Kidney epithelial cell (primary cell): Measurements from ENCODE around the gene GOSR2. TPM values are rescaled to one million over a fixed set of nuclear protein-coding genes. Genes with fewer than 3 reads are reported as not detected.

Source experiments
- DNase-seq: peaks from one replicate; pipeline ENCODE4 v3.0.0-alpha.2; 2010; ENCODE audit warnings: low read depth
- H3K27me3 ChIP-seq: 2 replicates; pipeline ENCODE4 v1.6.0; 2011; ENCODE audit warnings: low read length; ENCODE audit not compliant: control insufficient read depth, insufficient read depth
- H3K36me3 ChIP-seq: 2 replicates; pipeline ENCODE4 v1.5.1; 2011; ENCODE audit warnings: low read length; ENCODE audit not compliant: control insufficient read depth, insufficient read depth
- H3K4me3 ChIP-seq: 2 replicates; pipeline ENCODE4 v1.5.1; 2011; ENCODE audit warnings: low read depth, mild to moderate bottlenecking, control low read depth, low read length
- total RNA-seq: library from RNA; depleted of rRNA; stranded (reverse); fragments of >200 nt; gene quantifications from 2 replicates; pipeline ENCODE4 v1.2.3, GENCODE V29; 2015
- TF ChIP-seq, protein P1 (sequence below): IDR thresholded peaks from 2 replicates; pipeline ENCODE4 v1.5.1; 2011; ENCODE audit warnings: mild to moderate bottlenecking, moderate library complexity, low read length, control low read depth, inconsistent platforms; ENCODE audit not compliant: insufficient read depth, poor library complexity, severe bottlenecking

GOSR2 gene
- total RNA-seq, 1 donor from 2014 or later = 37.4 TPM

DNA sequence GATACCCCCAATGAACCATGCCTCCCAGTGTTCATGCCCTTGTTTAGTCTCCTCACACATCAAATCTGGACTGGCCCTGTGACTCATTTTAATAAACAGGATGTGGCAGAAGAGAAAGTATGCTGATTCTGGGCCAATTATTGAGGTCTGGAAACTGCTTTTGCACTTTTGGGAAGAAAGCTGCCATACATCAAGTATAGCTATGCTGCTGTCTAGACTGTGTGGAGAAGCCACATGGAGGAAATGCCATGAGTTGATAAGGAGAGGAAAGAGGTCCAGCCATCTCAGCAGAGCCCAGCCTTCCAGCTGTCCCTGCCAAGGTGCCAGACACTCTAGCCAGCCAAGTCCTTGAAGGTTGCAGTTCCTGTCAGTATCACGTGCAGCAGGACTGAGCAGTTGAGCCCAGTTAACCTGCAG lies 39.4 kb downstream of the GOSR2 start:
- peaks cover 12% of the 10 kb centered on the region for H3K27me3 ChIP-seq
- no peaks in the 10 kb centered on the region for H3K36me3 ChIP-seq
- TF ChIP-seq, protein P1, sequence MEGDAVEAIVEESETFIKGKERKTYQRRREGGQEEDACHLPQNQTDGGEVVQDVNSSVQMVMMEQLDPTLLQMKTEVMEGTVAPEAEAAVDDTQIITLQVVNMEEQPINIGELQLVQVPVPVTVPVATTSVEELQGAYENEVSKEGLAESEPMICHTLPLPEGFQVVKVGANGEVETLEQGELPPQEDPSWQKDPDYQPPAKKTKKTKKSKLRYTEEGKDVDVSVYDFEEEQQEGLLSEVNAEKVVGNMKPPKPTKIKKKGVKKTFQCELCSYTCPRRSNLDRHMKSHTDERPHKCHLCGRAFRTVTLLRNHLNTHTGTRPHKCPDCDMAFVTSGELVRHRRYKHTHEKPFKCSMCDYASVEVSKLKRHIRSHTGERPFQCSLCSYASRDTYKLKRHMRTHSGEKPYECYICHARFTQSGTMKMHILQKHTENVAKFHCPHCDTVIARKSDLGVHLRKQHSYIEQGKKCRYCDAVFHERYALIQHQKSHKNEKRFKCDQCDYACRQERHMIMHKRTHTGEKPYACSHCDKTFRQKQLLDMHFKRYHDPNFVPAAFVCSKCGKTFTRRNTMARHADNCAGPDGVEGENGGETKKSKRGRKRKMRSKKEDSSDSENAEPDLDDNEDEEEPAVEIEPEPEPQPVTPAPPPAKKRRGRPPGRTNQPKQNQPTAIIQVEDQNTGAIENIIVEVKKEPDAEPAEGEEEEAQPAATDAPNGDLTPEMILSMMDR = no peak
- H3K4me3 ChIP-seq = no peak overlapping the region
- no peak for DNase-seq

DNA sequence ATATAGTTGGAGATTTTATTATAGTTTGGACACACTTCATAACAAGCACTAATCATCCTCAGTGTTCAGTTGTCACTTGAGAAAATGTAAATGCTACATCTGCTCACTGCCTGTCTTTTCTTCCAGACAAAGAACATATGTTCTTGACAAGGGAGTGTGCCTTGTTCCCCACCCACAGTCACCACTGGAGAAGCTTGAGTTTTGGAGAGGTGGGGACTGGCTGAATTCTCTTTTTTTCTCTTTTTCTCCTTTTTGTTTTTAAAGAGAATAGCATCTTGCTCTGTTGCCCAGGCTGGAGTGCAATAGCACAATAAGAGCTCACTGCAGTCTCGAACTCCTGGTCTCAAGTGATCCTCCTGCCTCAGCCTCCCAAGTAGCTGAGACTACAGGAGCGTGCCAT lies 40.6 kb downstream of the GOSR2 start:
- no peak overlapping the region for H3K4me3 ChIP-seq
- H3K27me3 ChIP-seq = peaks cover 13% of the 10 kb centered on the region
- H3K36me3 ChIP-seq = no peaks in the 10 kb centered on the region
- TF ChIP-seq, protein P1 = no peak
- no peak for DNase-seq

DNA sequence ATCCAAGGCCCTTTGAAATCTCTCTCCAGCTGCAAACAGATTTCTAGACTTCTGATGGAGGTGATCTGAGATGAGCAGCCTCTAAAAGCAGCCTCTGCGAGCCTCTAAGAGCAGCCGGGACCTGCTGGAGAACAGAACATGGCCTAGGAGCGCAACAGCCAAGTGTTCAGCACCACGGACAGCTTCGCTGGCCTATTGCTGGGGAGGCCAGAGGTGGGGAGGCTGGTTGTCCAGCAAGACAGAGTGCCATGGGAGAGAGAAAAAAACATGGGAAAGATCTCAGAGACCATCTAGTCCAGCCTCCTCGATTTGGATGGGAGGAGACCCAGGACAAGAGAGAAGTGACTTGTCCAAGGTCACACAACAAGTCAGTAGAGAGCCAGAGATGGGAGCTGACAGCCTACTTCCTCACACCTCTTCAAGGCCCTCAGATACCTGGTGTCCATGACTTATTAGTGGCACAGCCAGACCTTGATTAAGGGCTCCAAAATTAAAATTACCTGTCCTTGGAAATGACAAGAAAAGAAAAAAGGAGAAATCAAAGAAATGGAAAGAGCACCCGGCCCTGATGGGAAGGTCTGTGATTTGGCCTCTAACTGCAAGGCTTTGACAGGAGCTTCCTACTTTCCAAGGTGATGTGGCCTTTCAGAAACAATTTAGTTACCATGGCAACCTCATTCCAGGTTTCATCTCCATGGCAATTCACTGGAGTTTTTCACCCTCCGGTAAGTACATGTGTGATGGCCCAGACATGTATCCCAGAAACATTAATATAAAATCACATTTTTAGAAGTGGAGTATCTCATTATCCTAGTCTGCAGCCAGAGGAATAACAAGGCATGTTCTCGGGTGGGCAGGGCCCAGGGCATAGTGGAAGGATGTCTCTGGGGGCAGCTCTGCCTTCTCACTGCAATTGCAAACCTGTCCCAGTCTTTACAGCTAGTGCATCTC lies 41.6 kb downstream of the GOSR2 start:
- H3K36me3 ChIP-seq = no peaks in the 10 kb centered on the region
- TF ChIP-seq, protein P1 = no peak

DNA sequence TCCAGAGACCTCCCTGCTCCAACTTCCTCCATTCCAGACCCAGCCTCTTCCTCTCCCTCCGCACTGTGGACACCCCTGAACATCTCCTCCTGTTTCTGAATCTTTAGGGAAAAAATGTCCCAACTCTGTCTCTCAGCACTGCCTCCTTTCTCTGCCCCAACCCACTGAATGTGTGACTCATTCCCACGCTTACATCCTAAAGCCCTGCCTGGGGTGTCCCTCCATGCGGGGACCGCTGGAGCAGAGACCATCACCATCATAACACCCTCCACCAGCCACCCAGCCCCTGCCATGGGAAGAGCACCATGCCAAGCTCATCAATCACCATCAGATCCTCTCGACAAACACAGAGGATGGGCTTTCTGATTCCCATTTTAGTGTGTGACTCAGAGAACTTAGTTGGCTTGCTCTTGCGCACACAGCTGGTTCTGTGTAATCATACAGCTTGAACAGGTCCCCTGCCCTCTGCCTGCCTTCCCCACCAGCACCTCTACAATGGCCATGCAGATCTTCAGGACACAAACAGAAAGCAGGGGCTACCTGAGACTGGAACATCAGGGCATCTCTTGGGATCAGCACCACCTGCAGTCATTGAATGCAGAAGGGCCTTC lies 45.4 kb downstream of the GOSR2 start:
- no peak for DNase-seq
- H3K36me3 ChIP-seq = no peaks in the 10 kb centered on the region

More for the DNA sequence above, 41.6 kb downstream of the GOSR2 start:
- Histone ChIP-seq H3K27me3 (peaks cover 13% of the 10 kb centered on the region), H3K4me3 (no peak overlapping the region)
- no peak for DNase-seq

DNA sequence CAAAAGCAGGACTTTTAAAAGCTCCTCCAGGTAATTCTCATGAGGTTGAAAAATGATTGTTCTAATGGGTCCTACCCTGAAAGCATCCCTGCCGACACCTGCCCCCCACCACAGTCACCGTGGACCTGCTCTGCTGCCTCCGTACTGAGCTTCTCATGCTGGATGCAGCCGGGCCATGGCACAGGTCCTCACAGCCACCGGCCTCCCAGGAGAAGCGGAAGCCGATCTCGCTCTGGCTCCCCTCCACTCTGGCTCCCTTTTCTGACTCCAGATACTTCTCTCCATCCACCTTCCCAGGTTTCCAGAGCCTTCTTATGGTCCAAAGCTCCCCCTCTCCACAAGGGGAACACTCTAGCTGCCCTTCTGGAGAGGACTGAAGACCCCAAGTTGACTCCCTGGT lies 45.9 kb downstream of the GOSR2 start:
- Histone ChIP-seq H3K4me3 (no peak overlapping the region), H3K27me3 (peaks cover 15% of the 10 kb centered on the region), H3K36me3 (no peaks in the 10 kb centered on the region)
- TF ChIP-seq, protein P1 = no peak
- no peak for DNase-seq

More for the DNA sequence above, 45.4 kb downstream of the GOSR2 start:
- TF ChIP-seq, protein P1 = no peak
- Histone ChIP-seq H3K27me3 (peaks cover 14% of the 10 kb centered on the region), H3K4me3 (no peak overlapping the region)
